Muscle layer of duodenum (tissue), 2 donors: Measurements from ENCODE around the gene FAM151A.
A peak's percentile ranks its signal among the peaks of the same experiment; 100 is the strongest.
"Not testable (repeated sequence)": the region's sequence is repeated elsewhere in the genome, so short reads cannot be mapped to it uniquely, and the experiment has no call there.

Experiments
- H3K27ac ChIP-seq: one replicate; pipeline ENCODE4 v1.7.0; 2013; ENCODE audit warnings: mild to moderate bottlenecking, low read length
- H3K27me3 ChIP-seq: one replicate; pipeline ENCODE4 v1.7.0; 2013; ENCODE audit warnings: low read depth, mild to moderate bottlenecking, control low read depth, low read length
- H3K36me3 ChIP-seq, 2 donors: one replicate each; pipeline ENCODE4 v1.7.0; 2013; ENCODE audit warnings: low read length in 2 of 2, control low read depth in 1 of 2, mild to moderate bottlenecking in 1 of 2; ENCODE audit not compliant: insufficient read depth in 2 of 2, control insufficient read depth in 1 of 2
- H3K4me1 ChIP-seq, 2 donors: one replicate each; pipeline ENCODE4 v1.7.0; 2013; ENCODE audit warnings: low read length in 2 of 2, mild to moderate bottlenecking in 2 of 2, control low read depth in 1 of 2, moderate library complexity in 1 of 2; ENCODE audit not compliant: insufficient read depth in 2 of 2, control insufficient read depth in 1 of 2
- H3K4me3 ChIP-seq, 2 donors: one replicate each; pipeline ENCODE4 v1.7.0; 2013; ENCODE audit warnings: low read length in 2 of 2, low read depth in 1 of 2, mild to moderate bottlenecking in 1 of 2
- H3K9me3 ChIP-seq, 2 donors: one replicate each; pipeline ENCODE4 v1.7.0; 2013; ENCODE audit warnings: low read length in 2 of 2, control low read depth in 1 of 2, mild to moderate bottlenecking in 1 of 2; ENCODE audit not compliant: control insufficient read depth in 1 of 2
- donor health status: healthy.

FAM151A gene

DNA sequence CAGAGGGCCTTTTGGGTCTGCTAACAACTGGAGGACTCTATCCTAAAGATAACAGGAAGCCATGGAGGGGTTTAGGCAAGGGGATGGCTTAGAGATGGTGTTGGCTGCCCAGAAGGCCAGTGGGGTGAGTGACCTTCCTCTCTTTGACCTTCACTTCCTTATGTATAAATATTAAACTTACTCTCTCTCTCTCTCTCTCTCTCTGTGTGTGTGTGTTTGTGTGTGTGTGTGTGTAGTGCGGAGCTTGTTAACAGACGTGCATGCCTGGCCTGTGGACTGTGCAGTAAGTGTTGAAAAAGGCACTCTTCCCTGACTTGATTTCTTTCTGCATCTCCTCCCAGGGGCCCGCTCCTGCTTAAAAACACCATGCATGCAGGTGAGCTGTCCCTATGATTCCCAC is 28.3 kb upstream of the FAM151A start:
- Histone ChIP-seq H3K27ac (no peak overlapping the region), H3K36me3 (no peaks in the 10 kb centered on the region), H3K27me3 (no peaks in the 10 kb centered on the region), H3K9me3 (no peaks in the 10 kb centered on the region), H3K4me3 (no peak overlapping the region), H3K4me1 (peaks cover 1 to 4% of the 10 kb centered on the region in 2 donors)

GRCh38 chr1:54650417-54650816 is 27.1 kb upstream of the FAM151A start:
- Histone ChIP-seq H3K4me1 (peaks cover 4 to 12% of the 10 kb centered on the region in 2 donors), H3K27me3 (no peaks in the 10 kb centered on the region), H3K9me3 (no peaks in the 10 kb centered on the region), H3K36me3 (no peaks in the 10 kb centered on the region), H3K4me3 (no peak overlapping the region), H3K27ac (peak overlapping the region; percentile 26)

DNA sequence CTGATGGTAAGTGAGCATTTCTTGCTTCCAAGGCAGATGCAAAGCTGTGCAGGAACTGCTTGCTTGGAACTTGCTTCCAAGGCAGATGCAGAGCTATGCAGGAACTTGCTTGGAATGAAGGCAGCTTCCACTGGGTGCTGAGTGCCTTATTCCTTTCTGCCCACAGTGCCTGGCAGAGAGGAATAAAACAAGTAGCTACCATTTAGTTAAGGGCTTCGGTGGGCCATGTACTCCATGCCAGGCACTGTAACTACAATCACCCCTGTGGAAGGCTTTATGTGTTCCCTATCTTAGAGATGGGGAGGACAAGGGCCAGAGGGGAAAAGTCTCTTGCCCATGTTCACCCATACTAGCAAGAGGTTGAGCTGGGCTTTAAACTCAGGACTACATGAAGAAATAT is 26.6 kb upstream of the FAM151A start:
- Histone ChIP-seq H3K36me3 (no peaks in the 10 kb centered on the region), H3K27ac (peak overlapping the region; percentile 26), H3K4me3 (no peak overlapping the region), H3K4me1 (peaks cover 4 to 12% of the 10 kb centered on the region in 2 donors), H3K27me3 (no peaks in the 10 kb centered on the region), H3K9me3 (no peaks in the 10 kb centered on the region)

DNA sequence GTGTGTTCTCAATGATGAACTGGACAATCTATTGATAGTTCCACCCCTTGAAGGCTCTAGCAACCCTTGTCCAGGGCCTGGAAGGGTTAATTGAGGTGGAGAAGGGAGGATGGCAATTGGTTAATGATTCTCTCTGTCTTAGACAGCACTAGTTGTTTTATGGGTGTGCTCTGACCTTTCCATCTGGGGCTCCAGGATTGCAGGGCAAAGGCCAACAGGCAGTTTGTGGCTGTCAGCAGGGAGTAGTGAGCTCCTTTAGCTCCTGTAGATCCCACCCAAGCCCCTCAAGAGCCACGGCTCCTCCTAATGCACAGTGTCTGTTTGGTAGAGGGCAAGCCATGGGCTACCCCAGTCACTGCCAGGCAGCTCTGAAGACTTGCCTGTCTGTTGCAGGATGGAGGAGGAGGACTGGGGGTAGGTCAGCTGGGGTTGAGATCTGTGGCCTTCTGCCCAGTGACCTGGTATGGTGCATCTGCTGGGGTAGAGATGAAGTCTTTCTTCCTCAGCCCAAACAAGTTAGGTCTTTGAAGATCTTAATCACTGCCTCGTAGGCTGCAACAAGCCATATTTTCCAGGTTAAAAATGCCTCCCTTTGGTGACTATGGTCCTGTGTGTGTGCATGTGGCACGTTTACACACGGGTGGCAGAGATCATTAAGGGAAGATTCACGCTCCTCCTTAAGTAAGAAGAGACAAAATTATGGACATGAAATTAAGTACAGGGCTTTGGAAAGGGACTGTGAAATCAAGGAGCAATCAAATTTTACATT is 26.0 kb upstream of the FAM151A start:
- Histone ChIP-seq H3K4me3 (no peak overlapping the region), H3K4me1 (peaks cover 4 to 12% of the 10 kb centered on the region in 2 donors), H3K27me3 (no peaks in the 10 kb centered on the region), H3K9me3 (no peaks in the 10 kb centered on the region), H3K27ac (peak overlapping the region; percentile 26), H3K36me3 (no peaks in the 10 kb centered on the region)

GRCh38 chr1:54645806-54646676 is 22.7 kb upstream of the FAM151A start:
- Histone ChIP-seq H3K27ac (no peak overlapping the region), H3K9me3 (peaks cover 6 to 14% of the 10 kb centered on the region in 2 donors), H3K27me3 (no peaks in the 10 kb centered on the region), H3K4me1 (peaks cover 4 to 12% of the 10 kb centered on the region in 2 donors), H3K36me3 (no peaks in the 10 kb centered on the region), H3K4me3 (no peak overlapping the region)

DNA sequence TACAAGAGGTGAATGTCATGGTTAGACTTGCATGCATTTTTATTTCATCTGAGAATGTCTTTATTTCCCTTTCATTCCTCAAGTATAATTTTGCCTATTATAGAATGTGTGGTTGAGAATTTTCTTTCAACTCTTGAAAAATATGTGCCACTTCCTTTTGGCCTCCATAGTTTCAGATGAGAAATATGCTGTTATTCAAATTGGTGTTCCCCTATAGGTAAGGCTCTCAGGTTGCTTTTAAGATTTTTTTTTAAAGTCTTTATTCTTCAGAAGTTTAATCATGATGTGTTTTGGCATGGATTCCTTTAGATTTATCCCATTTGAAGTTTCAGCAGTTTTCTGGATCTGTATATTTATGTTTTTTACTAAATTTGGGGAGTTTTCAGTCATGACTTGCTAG is 20.4 kb upstream of the FAM151A start:
- no peaks in the 10 kb centered on the region for H3K36me3 ChIP-seq
- no peak overlapping the region for H3K4me3 ChIP-seq
- H3K27me3 ChIP-seq, result no peaks in the 10 kb centered on the region
- peaks cover 6 to 14% of the 10 kb centered on the region in 2 donors for H3K9me3 ChIP-seq
- H3K27ac ChIP-seq, result no peak overlapping the region
- H3K4me1 ChIP-seq, result peaks cover 0 to 12% of the 10 kb centered on the region in 2 donors

DNA sequence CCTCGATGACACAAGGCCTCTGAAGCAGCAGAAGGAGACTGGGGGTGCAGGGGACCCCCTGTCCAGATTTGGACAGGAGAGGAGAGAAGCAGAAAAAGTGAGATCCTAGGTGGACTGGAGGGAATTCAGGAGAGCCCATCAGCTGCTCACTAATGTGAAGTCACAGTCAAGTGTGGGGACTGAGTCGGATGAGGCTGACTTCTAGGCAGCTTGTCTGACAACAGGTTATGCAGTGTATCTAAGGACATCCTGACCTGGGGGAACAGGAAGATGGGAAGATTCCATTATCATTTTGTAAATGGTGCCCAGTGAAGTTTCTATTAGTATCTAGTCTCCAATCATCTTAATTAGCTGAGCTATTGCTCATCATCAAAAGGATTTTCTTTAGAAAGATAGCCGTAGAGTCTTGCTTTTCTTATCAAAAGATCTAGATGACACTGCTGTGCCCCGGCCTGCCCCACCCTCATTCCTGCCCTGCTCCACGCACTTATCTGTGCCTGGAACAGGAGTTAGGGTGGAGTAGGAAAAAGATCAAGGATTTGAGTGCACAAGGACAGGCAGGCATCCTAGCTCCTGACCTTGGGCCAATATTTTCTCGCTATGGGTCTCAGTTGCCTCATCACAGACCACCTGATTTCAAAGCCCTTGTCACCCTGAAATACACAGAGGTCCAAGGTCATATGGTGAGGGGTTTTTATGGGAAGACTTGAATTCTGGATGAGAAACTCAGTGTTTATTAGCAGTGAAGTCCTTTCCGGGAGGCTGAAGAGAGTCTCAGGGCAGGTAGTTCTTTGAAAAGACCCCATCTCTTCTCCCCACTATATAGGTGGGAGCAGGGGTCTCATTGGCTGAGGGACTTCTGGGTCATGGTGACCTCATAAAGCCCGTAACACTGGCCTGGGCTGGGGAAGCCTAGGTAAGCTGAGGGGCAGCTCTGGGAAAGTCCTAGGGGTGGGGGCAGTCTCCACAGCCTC is 17.8 kb upstream of the FAM151A start, which contains the start of gene MROH7:
Gene MROH7 (plus strand): TSS at position 924 of the 974 bp plus-strand sequence. CDS start 11,141 bp downstream, outside the sequence.
- Histone ChIP-seq H3K27ac (no peak within 1 kb of the TSS), H3K4me1 (peaks cover 0 to 6% of the 10 kb centered on the region in 2 donors), H3K9me3 (peaks cover 6 to 14% of the 10 kb centered on the region in 2 donors), H3K4me3 (no peak within 1 kb of the TSS), H3K27me3 (no peaks in the 10 kb centered on the region), H3K36me3 (no peaks in the 10 kb centered on the region)

- no peaks in the 10 kb centered on the region for H3K36me3 ChIP-seq
- H3K27ac ChIP-seq, result no peak overlapping the region
- H3K4me1 ChIP-seq, result no peaks in the 10 kb centered on the region
- H3K4me3 ChIP-seq, result no peak overlapping the region
- H3K27me3 ChIP-seq, result no peaks in the 10 kb centered on the region
- peaks cover 6 to 14% of the 10 kb centered on the region in 2 donors for H3K9me3 ChIP-seq
Observed at GRCh38 chr1:54640361-54640760, 17.0 kb upstream of the FAM151A start.

- not testable (repeated sequence) for H3K4me1 ChIP-seq, H3K27me3 ChIP-seq, H3K9me3 ChIP-seq, H3K36me3 ChIP-seq, H3K4me3 ChIP-seq, H3K27ac ChIP-seq
Observed at GRCh38 chr1:54636461-54637446, 13.4 kb upstream of the FAM151A start.

- H3K9me3 ChIP-seq, H3K36me3 ChIP-seq, H3K27me3 ChIP-seq, H3K4me1 ChIP-seq, H3K27ac ChIP-seq, H3K4me3 ChIP-seq: not testable (repeated sequence)
Observed at GRCh38 chr1:54635804-54636203, 12.5 kb upstream of the FAM151A start.
